Glutamatergic neuron (in vitro differentiated cells): ENCODE data around the gene FAM72C. TPM values are rescaled to one million over a fixed set of nuclear protein-coding genes. Genes with fewer than 3 reads are reported as not detected.
"Not testable (repeated sequence)": the region's sequence is repeated elsewhere in the genome, so short reads cannot be mapped to it uniquely, and the experiment has no call there.

Source experiments
- DNase-seq: peaks from one replicate; pipeline ENCODE4 v3.0.0; 2022
- H3K27ac Mint-ChIP-seq: one replicate; pipeline ENCODE4 v1.8.0; 2020; ENCODE audit warnings: mild to moderate bottlenecking, mixed read lengths, inconsistent platforms; ENCODE audit not compliant: unreplicated experiment
- H3K27me3 Mint-ChIP-seq: one replicate; pipeline ENCODE4 v1.8.0; 2020; ENCODE audit warnings: mild to moderate bottlenecking, moderate library complexity, mixed read lengths, inconsistent platforms; ENCODE audit not compliant: unreplicated experiment
- H3K36me3 Mint-ChIP-seq: one replicate; pipeline ENCODE4 v1.8.0; 2020; ENCODE audit warnings: mild to moderate bottlenecking, mixed read lengths, inconsistent platforms; ENCODE audit not compliant: unreplicated experiment
- H3K4me1 Mint-ChIP-seq: one replicate; pipeline ENCODE4 v1.8.0; 2020; ENCODE audit warnings: mild to moderate bottlenecking, low read depth, mixed read lengths, inconsistent platforms; ENCODE audit not compliant: unreplicated experiment
- H3K4me3 Mint-ChIP-seq: one replicate; pipeline ENCODE4 v1.8.0; 2020; ENCODE audit warnings: mild to moderate bottlenecking, mixed read lengths, inconsistent platforms; ENCODE audit not compliant: unreplicated experiment
- H3K9me3 Mint-ChIP-seq: one replicate; pipeline ENCODE4 v1.8.0; 2020; ENCODE audit warnings: mild to moderate bottlenecking, moderate library complexity, mixed read lengths, inconsistent platforms; ENCODE audit not compliant: unreplicated experiment
- total RNA-seq: library from RNA; stranded (reverse); fragmentation: NEBNext Ultra II Directional; extraction: Animal tissue kit (Norgen Biotek cat#: 25700); gene quantifications from one replicate; pipeline ENCODE4 v1.2.1, GENCODE V29; 2021; ENCODE audit not compliant: unreplicated experiment

The FAM72C gene
- total RNA-seq, 1 donor from 2014 or later: 0.22 TPM

GRCh38 chr1:143938922-143939321 is 32.9 kb downstream of the FAM72C start:
- not testable (repeated sequence) for H3K9me3 Mint-ChIP-seq, H3K4me3 Mint-ChIP-seq, H3K27ac Mint-ChIP-seq, H3K36me3 Mint-ChIP-seq, H3K27me3 Mint-ChIP-seq, DNase-seq, H3K4me1 Mint-ChIP-seq

GRCh38 chr1:143936457-143937115 is 35.2 kb downstream of the FAM72C start:
- DNase-seq: peak; percentile 10
- not testable (repeated sequence) for H3K9me3 Mint-ChIP-seq, H3K27ac Mint-ChIP-seq, H3K27me3 Mint-ChIP-seq, H3K4me3 Mint-ChIP-seq, H3K4me1 Mint-ChIP-seq, H3K36me3 Mint-ChIP-seq

GRCh38 chr1:143919127-143919526 is 52.7 kb downstream of the FAM72C start:
- H3K27ac Mint-ChIP-seq, DNase-seq, H3K36me3 Mint-ChIP-seq, H3K4me3 Mint-ChIP-seq, H3K9me3 Mint-ChIP-seq, H3K4me1 Mint-ChIP-seq, H3K27me3 Mint-ChIP-seq: not testable (repeated sequence)

GRCh38 chr1:143918552-143918951 is 53.2 kb downstream of the FAM72C start:
- not testable (repeated sequence) for H3K4me1 Mint-ChIP-seq, H3K27ac Mint-ChIP-seq, DNase-seq, H3K4me3 Mint-ChIP-seq, H3K27me3 Mint-ChIP-seq, H3K36me3 Mint-ChIP-seq, H3K9me3 Mint-ChIP-seq

GRCh38 chr1:143913705-143914104 is 58.1 kb downstream of the FAM72C start:
- not testable (repeated sequence) for H3K4me3 Mint-ChIP-seq, H3K27ac Mint-ChIP-seq, H3K4me1 Mint-ChIP-seq, H3K27me3 Mint-ChIP-seq, H3K36me3 Mint-ChIP-seq, H3K9me3 Mint-ChIP-seq, DNase-seq
